GM18505 (cell line): ENCODE results near the gene ZSCAN4.

Experiments used
- ATAC-seq: cut with Tn5 transposase; IDR thresholded peaks from one replicate; pipeline ENCODE4 v1.9.1; 2021; ENCODE audit not compliant: unreplicated experiment
- POLR2A ChIP-seq: IDR thresholded peaks from 4 replicates; pipeline ENCODE4 v1.6.1; 2011; ENCODE audit warnings: borderline replicate concordance; ENCODE audit not compliant: insufficient read depth, insufficient read length; ENCODE audit errors: extremely low read depth

Gene ZSCAN4

GRCh38 chr19:57656346-57656745, 12.4 kb upstream of the ZSCAN4 start:
- TF ChIP-seq POLR2A: no peak
- no peak for ATAC-seq

- TF ChIP-seq POLR2A: no peak
- no peak for ATAC-seq
Measured at GRCh38 chr19:57664269-57665127, 4.2 kb upstream of the ZSCAN4 start.

GRCh38 chr19:57665261-57665806, 3.4 kb upstream of the ZSCAN4 start:
- TF ChIP-seq POLR2A: no peak
- no peak for ATAC-seq

GRCh38 chr19:57667228-57667627, 1.5 kb upstream of the ZSCAN4 start:
- no peak for ATAC-seq
- no peak for TF ChIP-seq POLR2A

GRCh38 chr19:57671124-57671895, 2.6 kb downstream of the ZSCAN4 start:
- no peak for ATAC-seq
- TF ChIP-seq POLR2A: no peak

- TF ChIP-seq POLR2A: no peak
- ATAC-seq: no peak
Measured at GRCh38 chr19:57672466-57672865, 3.7 kb downstream of the ZSCAN4 start.

GRCh38 chr19:57675881-57676280, 7.1 kb downstream of the ZSCAN4 start:
- no peak for TF ChIP-seq POLR2A
- no peak for ATAC-seq

- no peak for TF ChIP-seq POLR2A
- no peak for ATAC-seq
Measured at GRCh38 chr19:57682226-57682766, 13.6 kb downstream of the ZSCAN4 start.

- no peak for TF ChIP-seq POLR2A
- ATAC-seq: no peak
Measured at GRCh38 chr19:57686727-57687126, 18.0 kb downstream of the ZSCAN4 start.

GRCh38 chr19:57687363-57688010, 18.8 kb downstream of the ZSCAN4 start:
- ATAC-seq: no peak
- TF ChIP-seq POLR2A: no peak

GRCh38 chr19:57688011-57688763, 19.5 kb downstream of the ZSCAN4 start:
- ATAC-seq: no peak
- TF ChIP-seq POLR2A: no peak

GRCh38 chr19:57689750-57690149, 21.0 kb downstream of the ZSCAN4 start:
- ATAC-seq: no peak
- TF ChIP-seq POLR2A: no peak
